ENCODE results near the gene KLHL29. TPM values are rescaled to one million over a fixed set of nuclear protein-coding genes. Genes with fewer than 3 reads are reported as not detected.

The KLHL29 gene
- total and polyA plus RNA-seq, 2 donors: 5.7 to 8.7 TPM

- peaks cover 3% of the 10 kb centered on the region for H3K36me3 ChIP-seq (ENCODE audit: insufficient read depth)
- H3K4me3 ChIP-seq (ENCODE audit: low read depth, low read length): no peak overlapping the region
- WGBS: 95% methylated on average over 24 of the region's 24 CpGs
- no peaks in the 10 kb centered on the region for H3K4me1 ChIP-seq (ENCODE audit: insufficient read depth)
- H3K27ac ChIP-seq (ENCODE audit: low read depth): no peak overlapping the region
- no peak for DNase-seq (ENCODE audit: extremely low spot score)
Observed at GRCh38 chr2:23642516-23642915, 257.5 kb downstream of the KLHL29 start.

- Histone ChIP-seq H3K4me1 (ENCODE audit: insufficient read depth) (no peaks in the 10 kb centered on the region), H3K27ac (ENCODE audit: low read depth) (no peak overlapping the region), H3K36me3 (ENCODE audit: insufficient read depth) (peaks cover 3% of the 10 kb centered on the region), H3K4me3 (ENCODE audit: low read depth, low read length) (no peak overlapping the region)
- DNase-seq (ENCODE audit: extremely low spot score): no peak
- WGBS: 79% methylated on average over 10 of the region's 10 CpGs
Observed at GRCh38 chr2:23645230-23645808, 260.3 kb downstream of the KLHL29 start.

- WGBS: 95% methylated on average over 13 of the region's 13 CpGs
- Histone ChIP-seq H3K4me3 (ENCODE audit: low read depth, low read length) (no peak overlapping the region), H3K36me3 (ENCODE audit: insufficient read depth) (peaks cover 3% of the 10 kb centered on the region), H3K27ac (ENCODE audit: low read depth) (no peak overlapping the region), H3K4me1 (ENCODE audit: insufficient read depth) (no peaks in the 10 kb centered on the region)
- no peak for DNase-seq (ENCODE audit: extremely low spot score)
Observed at GRCh38 chr2:23647563-23647962, 262.6 kb downstream of the KLHL29 start.

- WGBS: 81% methylated on average over 10 of the region's 10 CpGs
- DNase-seq (ENCODE audit: extremely low spot score): no peak
- H3K4me3 ChIP-seq (ENCODE audit: low read depth, low read length): no peak overlapping the region
- H3K36me3 ChIP-seq (ENCODE audit: insufficient read depth): no peaks in the 10 kb centered on the region
- no peaks in the 10 kb centered on the region for H3K4me1 ChIP-seq (ENCODE audit: insufficient read depth)
- no peak overlapping the region for H3K27ac ChIP-seq (ENCODE audit: low read depth)
Observed at GRCh38 chr2:23649303-23649702, 264.3 kb downstream of the KLHL29 start.

- Histone ChIP-seq H3K36me3 (ENCODE audit: insufficient read depth) (no peaks in the 10 kb centered on the region), H3K4me1 (ENCODE audit: insufficient read depth) (no peaks in the 10 kb centered on the region), H3K27ac (ENCODE audit: low read depth) (no peak overlapping the region), H3K4me3 (ENCODE audit: low read depth, low read length) (no peak overlapping the region)
- WGBS: 65% methylated on average over 7 of the region's 7 CpGs
- no peak for DNase-seq (ENCODE audit: extremely low spot score)
Observed at GRCh38 chr2:23649819-23650218, 264.8 kb downstream of the KLHL29 start.

- Histone ChIP-seq H3K4me3 (ENCODE audit: low read depth, low read length) (no peak overlapping the region), H3K27ac (ENCODE audit: low read depth) (no peak overlapping the region), H3K4me1 (ENCODE audit: insufficient read depth) (no peaks in the 10 kb centered on the region), H3K36me3 (ENCODE audit: insufficient read depth) (no peaks in the 10 kb centered on the region)
- WGBS: 82% methylated on average over 10 of the region's 10 CpGs
- no peak for DNase-seq (ENCODE audit: extremely low spot score)
Observed at GRCh38 chr2:23651187-23652080, 266.5 kb downstream of the KLHL29 start.

GRCh38 chr2:23653326-23653725, 268.3 kb downstream of the KLHL29 start:
- Histone ChIP-seq H3K4me1 (ENCODE audit: insufficient read depth) (no peaks in the 10 kb centered on the region), H3K27ac (ENCODE audit: low read depth) (no peak overlapping the region), H3K4me3 (ENCODE audit: low read depth, low read length) (no peak overlapping the region), H3K36me3 (ENCODE audit: insufficient read depth) (no peaks in the 10 kb centered on the region)
- no peak for DNase-seq (ENCODE audit: extremely low spot score)
- WGBS: 92% methylated on average over 7 of the region's 7 CpGs

- Histone ChIP-seq H3K27ac (ENCODE audit: low read depth) (no peak overlapping the region), H3K36me3 (ENCODE audit: insufficient read depth) (no peaks in the 10 kb centered on the region), H3K4me3 (ENCODE audit: low read depth, low read length) (no peak overlapping the region), H3K4me1 (ENCODE audit: insufficient read depth) (no peaks in the 10 kb centered on the region)
- 90% methylated on average over 6 of the region's 6 CpGs for WGBS
- no peak for DNase-seq (ENCODE audit: extremely low spot score)
Observed at GRCh38 chr2:23654756-23655155, 269.8 kb downstream of the KLHL29 start.

GRCh38 chr2:23655934-23656596, 271.1 kb downstream of the KLHL29 start:
- Histone ChIP-seq H3K36me3 (ENCODE audit: insufficient read depth) (no peaks in the 10 kb centered on the region), H3K4me1 (ENCODE audit: insufficient read depth) (no peaks in the 10 kb centered on the region), H3K27ac (ENCODE audit: low read depth) (no peak overlapping the region), H3K4me3 (ENCODE audit: low read depth, low read length) (no peak overlapping the region)
- no peak for DNase-seq (ENCODE audit: extremely low spot score)
- 59% methylated on average over 19 of the region's 19 CpGs for WGBS

GRCh38 chr2:23656597-23656973, 271.6 kb downstream of the KLHL29 start:
- Histone ChIP-seq H3K4me3 (ENCODE audit: low read depth, low read length) (no peak overlapping the region), H3K4me1 (ENCODE audit: insufficient read depth) (no peaks in the 10 kb centered on the region), H3K27ac (ENCODE audit: low read depth) (no peak overlapping the region), H3K36me3 (ENCODE audit: insufficient read depth) (no peaks in the 10 kb centered on the region)
- 33% methylated on average over 10 of the region's 10 CpGs for WGBS
- DNase-seq (ENCODE audit: extremely low spot score): no peak

- H3K4me1 ChIP-seq (ENCODE audit: insufficient read depth): no peaks in the 10 kb centered on the region
- no peak for DNase-seq (ENCODE audit: extremely low spot score)
- H3K4me3 ChIP-seq (ENCODE audit: low read depth, low read length): no peak overlapping the region
- 89% methylated on average over 1 of the region's 1 CpG for WGBS
- no peak overlapping the region for H3K27ac ChIP-seq (ENCODE audit: low read depth)
- no peaks in the 10 kb centered on the region for H3K36me3 ChIP-seq (ENCODE audit: insufficient read depth)
Observed at GRCh38 chr2:23657371-23657770, 272.4 kb downstream of the KLHL29 start.

- DNase-seq (ENCODE audit: extremely low spot score): no peak
- Histone ChIP-seq H3K4me1 (ENCODE audit: insufficient read depth) (no peaks in the 10 kb centered on the region), H3K4me3 (ENCODE audit: low read depth, low read length) (no peak overlapping the region), H3K27ac (ENCODE audit: low read depth) (no peak overlapping the region), H3K36me3 (ENCODE audit: insufficient read depth) (no peaks in the 10 kb centered on the region)
- 96% methylated on average over 7 of the region's 7 CpGs for WGBS
Observed at GRCh38 chr2:23657934-23658333, 273.0 kb downstream of the KLHL29 start.

- DNase-seq (ENCODE audit: extremely low spot score): no peak
- Histone ChIP-seq H3K4me3 (ENCODE audit: low read depth, low read length) (no peak overlapping the region), H3K27ac (ENCODE audit: low read depth) (no peak overlapping the region), H3K4me1 (ENCODE audit: insufficient read depth) (no peaks in the 10 kb centered on the region), H3K36me3 (ENCODE audit: insufficient read depth) (no peaks in the 10 kb centered on the region)
- 85% methylated on average over 19 of the region's 19 CpGs for WGBS
Observed at GRCh38 chr2:23658466-23658942, 273.5 kb downstream of the KLHL29 start.

GRCh38 chr2:23659328-23659727, 274.3 kb downstream of the KLHL29 start:
- Histone ChIP-seq H3K27ac (ENCODE audit: low read depth) (no peak overlapping the region), H3K4me1 (ENCODE audit: insufficient read depth) (no peaks in the 10 kb centered on the region), H3K36me3 (ENCODE audit: insufficient read depth) (no peaks in the 10 kb centered on the region), H3K4me3 (ENCODE audit: low read depth, low read length) (no peak overlapping the region)
- no peak for DNase-seq (ENCODE audit: extremely low spot score)
- 97% methylated on average over 9 of the region's 9 CpGs for WGBS

Data from urinary bladder (tissue), 4 donors.